ENCODE results near the gene NUCB1.

- TF ChIP-seq EZH2 (IDR thresholded peaks at IDR 0.05) (no peak), POLR2AphosphoS5 (IDR thresholded peaks at IDR 0.05; ENCODE audit: borderline replicate concordance, low read depth, low read length) (no peak), FOXP2 (optimal IDR thresholded peaks at IDR 0.05; ENCODE audit: control extremely low read depth, extremely low read length, insufficient read depth) (no peak)
Observed at GRCh38 chr19:48872884-48873475, 27.1 kb upstream of the NUCB1 start.
